ENCODE data around the gene MRPL48.

Gene MRPL48

GRCh38 chr11:73894725-73895335, 107.2 kb downstream of the MRPL48 start:
- no peak for FAIRE-seq

GRCh38 chr11:73902303-73902702, 114.6 kb downstream of the MRPL48 start:
- FAIRE-seq: no peak

GRCh38 chr11:73907191-73907590, 119.5 kb downstream of the MRPL48 start:
- FAIRE-seq: no peak

DNA sequence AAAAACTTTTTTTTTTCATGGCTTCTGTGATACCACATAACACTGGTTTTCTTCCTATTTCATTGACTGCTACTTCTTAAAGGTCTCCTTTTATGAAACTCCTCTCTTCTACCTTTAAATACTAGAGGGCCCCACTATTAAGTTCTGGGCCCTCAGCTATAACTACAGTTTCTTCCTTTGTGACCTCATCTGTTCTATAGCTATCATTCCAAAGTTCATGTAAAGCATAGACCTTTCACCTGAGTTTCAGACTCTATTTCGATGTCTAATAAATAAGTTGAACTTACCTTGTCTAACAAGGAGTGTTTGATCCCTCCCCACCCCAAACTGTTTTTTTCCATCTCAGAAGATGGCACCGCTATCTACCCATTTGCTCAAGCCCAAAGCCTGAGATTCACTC, 124.4 kb downstream of the MRPL48 start:
- FAIRE-seq: no peak

- no peak for FAIRE-seq
Measured at GRCh38 chr11:73913472-73913871, 125.8 kb downstream of the MRPL48 start.

GRCh38 chr11:73914284-73914683, 126.6 kb downstream of the MRPL48 start:
- FAIRE-seq: no peak

Data from islet of Langerhans (tissue), 1 donor.